HT-29 (cell line): ENCODE results near the gene ARPC1A. TPM values are rescaled to one million over a fixed set of nuclear protein-coding genes. Genes with fewer than 3 reads are reported as not detected.
A peak's percentile ranks its signal among the peaks of the same experiment; 100 is the strongest.

Experiments
- DNase-seq: peaks from one replicate; pipeline ENCODE4 v3.0.0-alpha.2; 2015; ENCODE audit warnings: low spot score
- total RNA-seq: library from RNA; depleted of rRNA; stranded (reverse); fragments of >200 nt; shearing (Covaris generic); gene quantifications from 2 replicates; pipeline ENCODE4 v1.2.3, GENCODE V29; 2014; rRNA removed

The ARPC1A gene
- total RNA-seq, 1 experiment from 2014 or later = 120 TPM

- DNase-seq = no peak
Measured at GRCh38 chr7:99409192-99409572, 83.5 kb downstream of the ARPC1A start.

GRCh38 chr7:99409806-99410205, 84.1 kb downstream of the ARPC1A start:
- DNase-seq = no peak

- DNase-seq = no peak
Measured at GRCh38 chr7:99410635-99411034, 84.9 kb downstream of the ARPC1A start.

DNA sequence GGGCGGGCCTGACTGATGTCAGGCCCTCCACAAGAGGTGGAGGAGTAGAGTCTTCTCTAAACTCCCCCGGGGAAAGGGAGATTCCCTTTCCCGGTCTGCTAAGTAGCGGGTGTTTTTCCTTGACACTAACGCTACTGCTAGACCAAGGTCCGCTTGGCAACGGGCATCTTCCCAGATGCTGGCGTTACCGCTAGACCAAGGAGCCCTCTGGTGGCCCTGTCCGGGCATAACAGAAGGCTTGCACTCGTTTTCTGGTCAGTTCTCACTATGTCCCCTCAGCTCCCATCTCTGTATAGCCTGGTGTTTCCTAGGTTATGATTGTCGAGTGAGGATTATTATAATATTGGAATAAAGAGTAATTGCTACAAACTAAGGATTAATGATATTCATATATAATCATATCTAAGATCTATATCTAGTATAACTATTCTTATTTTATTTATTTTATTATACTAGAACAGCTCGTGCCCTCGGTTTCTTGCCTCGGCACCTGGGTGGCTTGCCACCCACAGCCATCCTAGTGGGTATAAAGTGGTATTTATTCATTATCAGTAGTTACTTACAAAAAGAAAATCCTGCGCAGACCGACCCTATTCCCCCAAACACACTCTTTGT, 89.9 kb downstream of the ARPC1A start:
- peak; percentile 86 for DNase-seq

Other genes starting within 250 kb of the ARPC1A start
- gene SMURF1, start 181.8 kb upstream of the ARPC1A start, total RNA-seq = 27.5 and 33.5 TPM in 2 replicates
- 0.13 and 0.69 TPM in 2 replicates for gene KPNA7, start 117.8 kb upstream of the ARPC1A start, total RNA-seq
- 0.05 TPM in 1 of 2 replicates, not detected in the other for gene MYH16, start 53.1 kb upstream of the ARPC1A start, total RNA-seq
- 987 and 1,117 TPM in 2 replicates for gene ARPC1B, start 48.8 kb downstream of the ARPC1A start, total RNA-seq
- gene PDAP1, start 82.7 kb downstream of the ARPC1A start, total RNA-seq = 51.2 and 57.8 TPM in 2 replicates
- gene BUD31, start 83.1 kb downstream of the ARPC1A start, total RNA-seq = 120 and 130 TPM in 2 replicates
- gene PTCD1, start 112.9 kb downstream of the ARPC1A start, total RNA-seq = 18.2 and 22.3 TPM in 2 replicates
- gene CPSF4, start 113.0 kb downstream of the ARPC1A start, total RNA-seq = 101 and 112 TPM in 2 replicates
- gene ATP5MF, start 140.3 kb downstream of the ARPC1A start, total RNA-seq = 918 and 1,014 TPM in 2 replicates
- 18.6 and 20.4 TPM in 2 replicates for gene ZNF789, start 147.0 kb downstream of the ARPC1A start, total RNA-seq
- gene ZNF394, start 174.4 kb downstream of the ARPC1A start, total RNA-seq = 21.0 and 28.5 TPM in 2 replicates
- 8.5 and 9.7 TPM in 2 replicates for gene ZKSCAN5, start 178.8 kb downstream of the ARPC1A start, total RNA-seq
- gene FAM200A, start 226.2 kb downstream of the ARPC1A start, total RNA-seq = 1.6 and 1.7 TPM in 2 replicates
- gene ZNF655, start 232.7 kb downstream of the ARPC1A start, total RNA-seq = 38.6 and 39.7 TPM in 2 replicates